Activated CD8-positive, alpha-beta T cell treated with anti-CD3 and anti-CD28 coated beads for 36 hours (primary cell): ENCODE data around the gene FAM47A. TPM values are rescaled to one million over a fixed set of nuclear protein-coding genes. Genes with fewer than 3 reads are reported as not detected.

Experiments used
- ATAC-seq: fragments of 200-7000 bp; cut with Tn5 transposase; one replicate; pipeline ENCODE4 v1.10.0; 2021; ENCODE audit warnings: mild to moderate bottlenecking, moderate library complexity
- CTCF ChIA-PET: fragments of 350-600 bp; sonication (Branson Sonifier 250); formaldehyde crosslinking; loops from one replicate; lab custom pipeline; 2021; ENCODE audit warnings: antibody characterized with exemption; lab: Charles Lee
- POLR2A ChIA-PET: fragments of 350-600 bp; sonication (Branson Sonifier 250); formaldehyde crosslinking; loops from one replicate; lab custom pipeline; 2021; ENCODE audit warnings: antibody characterized with exemption; lab: Charles Lee
- DNase-seq: peaks from one replicate; pipeline ENCODE4 v3.0.0-alpha.2; 2020
- H3K27ac Mint-ChIP-seq: one replicate; pipeline ENCODE4 v1.8.0; 2021; ENCODE audit warnings: mild to moderate bottlenecking, mixed read lengths
- H3K27me3 Mint-ChIP-seq: one replicate; pipeline ENCODE4 v1.8.0; 2021; ENCODE audit warnings: mixed read lengths
- H3K36me3 Mint-ChIP-seq: one replicate; pipeline ENCODE4 v1.8.0; 2021; ENCODE audit warnings: low read depth, mixed read lengths
- H3K4me1 Mint-ChIP-seq: one replicate; pipeline ENCODE4 v1.8.0; 2021; ENCODE audit warnings: low read depth, mixed read lengths
- H3K4me3 Mint-ChIP-seq: one replicate; pipeline ENCODE4 v1.8.0; 2021; ENCODE audit warnings: mild to moderate bottlenecking, moderate library complexity, mixed read lengths
- H3K9me3 Mint-ChIP-seq: one replicate; pipeline ENCODE4 v1.8.0; 2021; ENCODE audit warnings: mixed read lengths
- intact Hi-C: fragments of 100-400 bp; cut with micrococcal nuclease; formaldehyde crosslinking; loops from one replicate; pipeline ENCODE4 v1.10.0; 2022
- total RNA-seq, 2 experiments: library from RNA; stranded (reverse); gene quantifications; one replicate each; pipeline ENCODE4 v1.2.3, GENCODE V29; 2021
- TF ChIP-seq, protein P1 (sequence below): fragments of 200-600 bp; IDR thresholded peaks from one replicate; pipeline ENCODE4 v1.8.0; 2022; ENCODE audit warnings: antibody characterized with exemption, mild to moderate bottlenecking

The FAM47A gene
- total RNA-seq, 2 experiments from 2014 or later = not detected

DNA sequence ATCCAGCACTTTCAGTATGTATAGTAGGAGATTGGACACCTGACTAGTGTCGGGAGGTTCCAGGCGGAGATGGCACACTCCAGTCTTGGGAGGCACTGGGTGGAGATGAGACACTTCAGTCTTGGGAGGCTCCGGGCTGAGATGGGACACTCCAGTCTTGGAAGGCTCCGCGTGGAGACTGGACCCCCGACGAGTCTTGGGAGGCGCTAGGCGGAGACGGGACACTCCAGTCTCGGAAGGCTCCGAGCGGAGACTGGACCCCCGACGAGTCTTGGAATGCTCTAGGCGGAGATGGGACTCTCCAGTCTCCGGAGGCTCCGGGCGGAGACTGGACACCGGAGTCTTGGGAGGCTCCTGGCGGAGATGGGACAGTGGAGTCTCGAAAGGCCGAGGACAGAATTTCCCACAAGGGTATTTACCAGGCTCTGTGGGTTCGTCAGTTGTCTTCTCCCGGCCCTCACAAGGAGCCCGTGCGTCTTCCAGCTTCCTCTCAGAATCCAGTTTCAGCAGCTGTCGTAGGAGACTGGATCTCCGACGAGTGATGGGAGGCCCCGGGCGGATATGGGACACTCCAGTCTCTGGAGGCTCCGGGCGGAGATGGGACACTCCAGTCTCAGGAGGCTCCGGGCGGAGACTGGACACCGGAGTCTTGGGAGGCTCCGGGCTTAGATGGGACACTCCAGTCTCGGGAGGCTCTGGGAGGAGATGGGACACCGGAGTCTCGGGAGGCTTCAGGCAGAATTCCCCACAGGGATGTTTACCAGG lies 952 bp downstream of the FAM47A start:
- intact Hi-C loops = no loop called here
- DNase-seq (no peak), ATAC-seq (no peak)
- Mint-ChIP-seq H3K4me3 (no peak overlapping the region), H3K4me1 (no peaks in the 10 kb centered on the region), H3K27ac (no peak overlapping the region), H3K27me3 (no peaks in the 10 kb centered on the region), H3K9me3 (peaks cover 6% of the 10 kb centered on the region), H3K36me3 (no peaks in the 10 kb centered on the region)
- TF ChIP-seq, protein P1, sequence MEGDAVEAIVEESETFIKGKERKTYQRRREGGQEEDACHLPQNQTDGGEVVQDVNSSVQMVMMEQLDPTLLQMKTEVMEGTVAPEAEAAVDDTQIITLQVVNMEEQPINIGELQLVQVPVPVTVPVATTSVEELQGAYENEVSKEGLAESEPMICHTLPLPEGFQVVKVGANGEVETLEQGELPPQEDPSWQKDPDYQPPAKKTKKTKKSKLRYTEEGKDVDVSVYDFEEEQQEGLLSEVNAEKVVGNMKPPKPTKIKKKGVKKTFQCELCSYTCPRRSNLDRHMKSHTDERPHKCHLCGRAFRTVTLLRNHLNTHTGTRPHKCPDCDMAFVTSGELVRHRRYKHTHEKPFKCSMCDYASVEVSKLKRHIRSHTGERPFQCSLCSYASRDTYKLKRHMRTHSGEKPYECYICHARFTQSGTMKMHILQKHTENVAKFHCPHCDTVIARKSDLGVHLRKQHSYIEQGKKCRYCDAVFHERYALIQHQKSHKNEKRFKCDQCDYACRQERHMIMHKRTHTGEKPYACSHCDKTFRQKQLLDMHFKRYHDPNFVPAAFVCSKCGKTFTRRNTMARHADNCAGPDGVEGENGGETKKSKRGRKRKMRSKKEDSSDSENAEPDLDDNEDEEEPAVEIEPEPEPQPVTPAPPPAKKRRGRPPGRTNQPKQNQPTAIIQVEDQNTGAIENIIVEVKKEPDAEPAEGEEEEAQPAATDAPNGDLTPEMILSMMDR = no peak
- CTCF ChIA-PET = no interaction called here
- POLR2A ChIA-PET = no interaction called here

DNA sequence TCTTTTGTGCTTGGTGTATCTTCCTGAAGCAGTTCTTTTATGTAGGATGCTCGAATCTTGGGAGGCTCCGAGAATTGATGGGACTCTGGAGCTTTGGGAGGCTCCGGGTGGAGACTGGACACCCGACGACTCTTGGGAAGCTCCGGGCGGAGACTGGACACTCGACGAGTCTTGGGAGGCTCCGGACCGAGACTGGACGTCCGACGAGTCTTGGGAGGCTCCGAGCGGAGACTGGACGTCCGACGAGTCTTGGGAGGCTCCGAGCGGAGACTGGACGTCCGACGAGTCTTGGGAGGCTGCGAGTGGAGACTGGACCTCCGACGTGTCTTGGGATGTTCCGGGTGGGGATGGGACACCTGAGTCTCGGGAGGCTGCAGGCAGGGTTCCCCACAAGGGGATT lies 1.6 kb downstream of the FAM47A start:
- TF ChIP-seq, protein P1 = no peak
- Mint-ChIP-seq H3K4me1 (no peaks in the 10 kb centered on the region), H3K4me3 (no peak overlapping the region), H3K9me3 (peaks cover 6% of the 10 kb centered on the region), H3K27ac (no peak overlapping the region), H3K36me3 (no peaks in the 10 kb centered on the region), H3K27me3 (no peaks in the 10 kb centered on the region)
- DNase-seq = no peak
- ATAC-seq = no peak
- intact Hi-C loops = no loop called here
- ChIA-PET POLR2A (no interaction called here), CTCF (no interaction called here)

DNA sequence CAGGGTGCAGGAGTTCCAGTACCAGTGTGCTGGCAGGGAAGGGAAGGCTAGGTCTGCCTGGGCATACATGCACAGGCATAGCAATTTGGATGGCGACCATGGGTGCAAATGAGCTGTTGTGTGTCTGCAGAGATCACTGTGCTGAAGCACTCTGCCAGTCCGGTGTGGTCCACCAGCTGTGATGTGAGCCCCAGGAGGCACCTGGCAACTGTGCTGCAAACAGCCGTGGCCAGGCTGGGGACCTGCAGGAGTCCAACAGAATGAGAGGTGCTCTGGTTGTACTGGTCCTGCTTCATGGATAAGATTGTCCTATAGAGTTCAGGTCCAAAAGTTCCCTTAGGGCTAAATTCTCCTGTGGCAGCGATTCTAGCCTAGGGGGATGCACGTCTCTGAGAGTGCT lies 6.1 kb downstream of the FAM47A start:
- H3K4me3 Mint-ChIP-seq = no peak overlapping the region
- no peak overlapping the region for H3K27ac Mint-ChIP-seq
- TF ChIP-seq, protein P1 = no peak
- ChIA-PET POLR2A (no interaction called here), CTCF (no interaction called here)
- ATAC-seq (no peak), DNase-seq (no peak)
- intact Hi-C loops = no loop called here
- no peaks in the 10 kb centered on the region for H3K36me3 Mint-ChIP-seq
- H3K27me3 Mint-ChIP-seq = no peaks in the 10 kb centered on the region
- no peaks in the 10 kb centered on the region for H3K4me1 Mint-ChIP-seq
- H3K9me3 Mint-ChIP-seq = peaks cover 6% of the 10 kb centered on the region

DNA sequence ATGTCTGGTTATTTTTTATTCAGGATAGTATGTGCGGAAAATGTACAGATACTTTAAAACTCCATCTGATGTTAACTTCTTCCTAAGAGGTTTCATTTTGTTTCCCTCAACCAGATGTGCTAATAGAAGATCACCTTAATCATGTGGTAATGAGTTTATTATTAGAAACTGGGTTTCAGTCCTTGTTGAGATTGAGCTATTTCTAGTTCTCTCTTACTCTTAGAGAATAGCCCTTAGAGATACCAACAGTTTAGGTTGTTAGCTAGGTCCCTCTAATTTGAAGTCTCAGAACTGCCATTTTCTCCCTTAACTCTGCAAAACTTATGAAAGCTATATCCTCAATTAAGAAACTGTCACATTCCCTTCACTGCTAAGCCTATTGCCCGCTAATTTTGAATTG lies 13.0 kb downstream of the FAM47A start:
- ATAC-seq (no peak), DNase-seq (no peak)
- Mint-ChIP-seq H3K9me3 (peaks cover 2% of the 10 kb centered on the region), H3K27me3 (no peaks in the 10 kb centered on the region), H3K27ac (no peak overlapping the region), H3K4me1 (no peaks in the 10 kb centered on the region), H3K4me3 (no peak overlapping the region), H3K36me3 (no peaks in the 10 kb centered on the region)
- TF ChIP-seq, protein P1 = no peak
- intact Hi-C loops = no loop called here
- ChIA-PET POLR2A (no interaction called here), CTCF (no interaction called here)

GRCh38 chrX:34112459-34112858 lies 19.7 kb downstream of the FAM47A start:
- Mint-ChIP-seq H3K27ac (no peak overlapping the region), H3K9me3 (peaks cover 2% of the 10 kb centered on the region), H3K4me3 (no peak overlapping the region), H3K27me3 (no peaks in the 10 kb centered on the region), H3K4me1 (no peaks in the 10 kb centered on the region), H3K36me3 (no peaks in the 10 kb centered on the region)
- DNase-seq (no peak), ATAC-seq (no peak)
- TF ChIP-seq, protein P1 = no peak
- CTCF ChIA-PET = no interaction called here
- intact Hi-C loops = no loop called here
- POLR2A ChIA-PET = no interaction called here
